HL-60 (cell line): Measurements from ENCODE around the gene CHSY1.

Experiments
- DNase-seq, 2 experiments: peaks; one replicate each; pipeline ENCODE4 v3.0.0-alpha.2; 2010 to 2020; ENCODE audit warnings: low read depth in 1 of 2, low spot score in 1 of 2
- H3K27ac ChIP-seq: fragments of 250-450 bp; sonication (Bioruptor Pico); replicated peaks from 2 replicates; pipeline ENCODE4 v1.5.1; 2020; ENCODE audit warnings: mild to moderate bottlenecking, moderate library complexity
- H3K27me3 ChIP-seq: fragments of 250-450 bp; sonication (Bioruptor Pico); 2 replicates; pipeline ENCODE4 v1.5.1; 2021; ENCODE audit warnings: mild to moderate bottlenecking, moderate library complexity; ENCODE audit not compliant: insufficient read depth, poor library complexity, severe bottlenecking
- H3K4me3 ChIP-seq: replicated peaks from 2 replicates; pipeline ENCODE4 v1.5.1; 2011; ENCODE audit warnings: mild to moderate bottlenecking, control low read depth, low read length; ENCODE audit not compliant: insufficient read depth
- GABPA ChIP-seq: IDR thresholded peaks from 2 replicates; pipeline ENCODE4 v1.6.1; 2012; ENCODE audit warnings: low read depth
- POLR2AphosphoS5 ChIP-seq: IDR thresholded peaks from 2 replicates; pipeline ENCODE4 v1.6.1; 2012; ENCODE audit warnings: low read depth
- SPI1 ChIP-seq: IDR thresholded peaks from 2 replicates; pipeline ENCODE4 v1.6.1; 2012; ENCODE audit warnings: low read depth, mild to moderate bottlenecking, borderline replicate concordance
- TF ChIP-seq, protein P1 (sequence below): IDR thresholded peaks from one replicate; pipeline ENCODE4 v1.5.1; 2011; ENCODE audit warnings: low read length, control low read depth, inconsistent platforms; ENCODE audit not compliant: insufficient read depth
- TF ChIP-seq, protein P2 (sequence below): IDR thresholded peaks from 2 replicates; pipeline ENCODE4 v1.6.1; 2012; ENCODE audit warnings: low read depth; ENCODE audit not compliant: insufficient replicate concordance

CHSY1 gene

DNA sequence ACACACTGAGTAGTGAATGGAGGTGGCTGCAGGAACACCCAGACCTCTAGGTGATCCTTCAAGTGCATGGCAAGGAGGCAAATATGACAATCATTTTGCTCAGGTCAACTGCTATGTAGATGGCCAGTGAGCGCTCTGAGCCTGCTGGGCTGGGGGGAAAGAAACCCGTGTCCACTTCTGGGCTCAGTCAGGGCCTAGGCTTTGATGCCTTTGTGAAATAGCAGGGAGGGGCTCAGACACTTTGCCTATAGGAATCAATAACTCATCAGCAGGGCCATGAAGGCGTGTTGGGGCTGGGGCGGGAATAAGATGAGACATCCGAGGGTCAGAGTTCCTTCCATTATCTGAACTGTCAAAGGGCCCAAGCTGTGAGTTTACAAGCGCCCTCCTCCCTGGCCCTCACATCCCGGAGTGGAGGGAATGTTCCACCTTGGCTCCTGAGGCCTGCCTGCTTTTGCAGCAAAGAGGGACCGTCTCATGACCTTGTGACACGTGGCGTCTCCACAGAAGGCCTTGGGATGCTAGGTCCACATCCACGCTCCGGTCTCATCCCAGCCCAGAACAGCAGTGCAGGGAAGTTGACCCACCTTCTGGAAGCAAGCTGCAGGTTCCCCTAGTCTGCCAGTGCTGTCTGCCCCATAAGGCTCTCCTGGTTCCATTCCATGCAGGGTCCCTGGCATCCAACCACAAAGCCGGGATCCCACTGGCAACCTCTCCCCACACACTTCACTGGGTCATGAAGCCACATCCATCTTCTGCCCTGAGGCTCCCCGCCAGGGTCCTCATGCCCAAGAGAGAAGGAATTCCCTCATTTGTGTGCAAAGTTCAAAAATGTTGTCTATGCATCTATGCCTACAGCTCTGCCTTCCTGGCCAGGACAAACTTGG, 78.4 kb downstream of the CHSY1 start:
- H3K27ac ChIP-seq = peak overlapping the region; percentile 54
- DNase-seq = no peak
- no peaks in the 10 kb centered on the region for H3K27me3 ChIP-seq
- no peak for TF ChIP-seq SPI1
- TF ChIP-seq POLR2AphosphoS5 = peak; percentile 23; the same call in 1 of the 2 replicates
- TF ChIP-seq, protein P1, sequence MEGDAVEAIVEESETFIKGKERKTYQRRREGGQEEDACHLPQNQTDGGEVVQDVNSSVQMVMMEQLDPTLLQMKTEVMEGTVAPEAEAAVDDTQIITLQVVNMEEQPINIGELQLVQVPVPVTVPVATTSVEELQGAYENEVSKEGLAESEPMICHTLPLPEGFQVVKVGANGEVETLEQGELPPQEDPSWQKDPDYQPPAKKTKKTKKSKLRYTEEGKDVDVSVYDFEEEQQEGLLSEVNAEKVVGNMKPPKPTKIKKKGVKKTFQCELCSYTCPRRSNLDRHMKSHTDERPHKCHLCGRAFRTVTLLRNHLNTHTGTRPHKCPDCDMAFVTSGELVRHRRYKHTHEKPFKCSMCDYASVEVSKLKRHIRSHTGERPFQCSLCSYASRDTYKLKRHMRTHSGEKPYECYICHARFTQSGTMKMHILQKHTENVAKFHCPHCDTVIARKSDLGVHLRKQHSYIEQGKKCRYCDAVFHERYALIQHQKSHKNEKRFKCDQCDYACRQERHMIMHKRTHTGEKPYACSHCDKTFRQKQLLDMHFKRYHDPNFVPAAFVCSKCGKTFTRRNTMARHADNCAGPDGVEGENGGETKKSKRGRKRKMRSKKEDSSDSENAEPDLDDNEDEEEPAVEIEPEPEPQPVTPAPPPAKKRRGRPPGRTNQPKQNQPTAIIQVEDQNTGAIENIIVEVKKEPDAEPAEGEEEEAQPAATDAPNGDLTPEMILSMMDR = no peak
- TF ChIP-seq GABPA = no peak
- TF ChIP-seq, protein P2, sequence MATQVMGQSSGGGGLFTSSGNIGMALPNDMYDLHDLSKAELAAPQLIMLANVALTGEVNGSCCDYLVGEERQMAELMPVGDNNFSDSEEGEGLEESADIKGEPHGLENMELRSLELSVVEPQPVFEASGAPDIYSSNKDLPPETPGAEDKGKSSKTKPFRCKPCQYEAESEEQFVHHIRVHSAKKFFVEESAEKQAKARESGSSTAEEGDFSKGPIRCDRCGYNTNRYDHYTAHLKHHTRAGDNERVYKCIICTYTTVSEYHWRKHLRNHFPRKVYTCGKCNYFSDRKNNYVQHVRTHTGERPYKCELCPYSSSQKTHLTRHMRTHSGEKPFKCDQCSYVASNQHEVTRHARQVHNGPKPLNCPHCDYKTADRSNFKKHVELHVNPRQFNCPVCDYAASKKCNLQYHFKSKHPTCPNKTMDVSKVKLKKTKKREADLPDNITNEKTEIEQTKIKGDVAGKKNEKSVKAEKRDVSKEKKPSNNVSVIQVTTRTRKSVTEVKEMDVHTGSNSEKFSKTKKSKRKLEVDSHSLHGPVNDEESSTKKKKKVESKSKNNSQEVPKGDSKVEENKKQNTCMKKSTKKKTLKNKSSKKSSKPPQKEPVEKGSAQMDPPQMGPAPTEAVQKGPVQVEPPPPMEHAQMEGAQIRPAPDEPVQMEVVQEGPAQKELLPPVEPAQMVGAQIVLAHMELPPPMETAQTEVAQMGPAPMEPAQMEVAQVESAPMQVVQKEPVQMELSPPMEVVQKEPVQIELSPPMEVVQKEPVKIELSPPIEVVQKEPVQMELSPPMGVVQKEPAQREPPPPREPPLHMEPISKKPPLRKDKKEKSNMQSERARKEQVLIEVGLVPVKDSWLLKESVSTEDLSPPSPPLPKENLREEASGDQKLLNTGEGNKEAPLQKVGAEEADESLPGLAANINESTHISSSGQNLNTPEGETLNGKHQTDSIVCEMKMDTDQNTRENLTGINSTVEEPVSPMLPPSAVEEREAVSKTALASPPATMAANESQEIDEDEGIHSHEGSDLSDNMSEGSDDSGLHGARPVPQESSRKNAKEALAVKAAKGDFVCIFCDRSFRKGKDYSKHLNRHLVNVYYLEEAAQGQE = no peak
- H3K4me3 ChIP-seq = no peak overlapping the region

DNA sequence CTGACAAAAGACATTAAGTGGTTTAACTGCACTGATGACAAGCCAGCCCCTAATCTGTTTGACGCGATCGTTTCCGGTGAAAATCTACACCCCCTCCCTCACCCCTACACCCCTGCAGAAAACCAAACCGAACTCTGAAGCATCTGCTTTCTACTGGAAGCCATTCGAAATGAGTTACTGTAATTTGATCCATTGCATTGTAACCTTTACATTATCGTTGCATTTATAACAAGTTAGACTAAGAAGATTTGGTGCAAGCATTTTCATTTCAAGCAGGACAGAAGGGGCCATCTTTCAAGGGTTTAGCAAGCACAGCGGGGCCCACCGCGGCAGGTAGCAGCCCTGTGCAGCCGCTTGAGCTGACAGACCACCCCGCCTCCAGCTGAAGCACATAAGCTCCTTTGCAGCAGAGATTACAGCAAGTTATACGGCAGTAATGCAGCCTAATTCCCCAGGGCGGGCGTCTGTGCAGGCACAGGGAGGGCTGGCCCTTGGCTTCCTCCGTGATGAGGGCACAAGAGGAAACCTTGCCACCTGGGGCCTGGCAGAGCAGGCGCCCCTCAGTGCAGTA, 79.3 kb downstream of the CHSY1 start:
- no peak for DNase-seq
- Histone ChIP-seq H3K27ac (no peak overlapping the region), H3K27me3 (no peaks in the 10 kb centered on the region), H3K4me3 (no peak overlapping the region)
- TF ChIP-seq GABPA = no peak

DNA sequence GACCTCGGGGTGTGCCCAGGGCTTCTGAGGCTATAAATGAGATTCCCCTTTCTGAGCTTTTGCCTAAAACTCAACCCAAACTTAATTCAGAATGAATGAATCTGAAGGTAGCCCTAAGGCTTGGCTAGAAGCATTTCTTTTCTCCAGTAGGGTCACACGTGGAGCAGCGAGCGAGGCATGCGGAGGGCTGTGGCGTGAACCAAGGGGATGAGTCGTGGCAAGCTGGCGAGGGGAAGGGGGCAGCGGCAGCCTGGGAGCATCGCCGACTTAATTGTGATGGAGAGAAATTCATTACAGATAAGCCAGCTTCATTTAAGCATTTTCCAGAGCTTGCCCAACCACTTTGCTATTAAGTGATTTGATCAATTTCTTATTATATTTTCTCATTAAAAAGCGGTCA, 79.9 kb downstream of the CHSY1 start:
- Histone ChIP-seq H3K27me3 (no peaks in the 10 kb centered on the region), H3K4me3 (no peak overlapping the region), H3K27ac (no peak overlapping the region)
- TF ChIP-seq POLR2AphosphoS5 = no peak
- no peak for TF ChIP-seq SPI1
- TF ChIP-seq GABPA = no peak
- TF ChIP-seq, protein P1 = no peak
- TF ChIP-seq, protein P2 = no peak
- DNase-seq = no peak

DNA sequence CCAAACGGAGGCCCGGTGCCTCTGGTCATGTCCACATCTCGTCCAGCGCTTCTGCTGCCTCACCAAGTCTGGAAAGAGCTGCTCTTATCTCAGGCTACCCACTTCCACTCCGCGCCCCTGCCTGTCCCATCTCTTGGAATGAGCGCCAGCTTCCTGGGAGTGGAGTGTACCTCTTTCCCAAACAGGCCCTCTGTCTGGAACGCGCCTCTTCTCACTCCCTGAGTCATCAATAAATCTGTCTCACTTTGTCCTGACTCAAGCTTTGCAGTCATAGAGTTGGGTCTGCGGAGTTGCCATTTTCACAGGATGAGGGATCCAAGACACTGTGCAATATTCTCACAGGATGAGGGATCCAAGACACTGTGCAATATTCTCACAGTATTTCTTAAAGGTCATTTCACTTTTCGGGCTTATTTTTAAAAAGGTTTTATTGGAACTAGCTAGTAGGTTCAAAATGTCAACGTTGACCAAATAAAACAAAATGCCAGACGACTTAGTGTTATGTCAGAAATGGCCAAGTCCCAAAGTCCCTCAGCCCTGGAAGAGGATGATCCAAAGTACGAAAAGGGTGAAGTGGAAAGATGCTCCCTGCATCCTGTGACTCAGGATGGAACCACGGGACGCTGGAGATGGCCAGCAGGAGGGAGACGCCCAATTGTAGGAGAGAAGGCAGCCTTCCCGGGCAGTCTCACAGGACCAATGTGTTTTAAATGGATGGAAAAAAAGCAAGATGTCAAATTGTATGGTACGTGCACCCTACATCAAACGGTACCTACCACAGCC, 81.1 kb downstream of the CHSY1 start:
- Histone ChIP-seq H3K27me3 (no peaks in the 10 kb centered on the region), H3K4me3 (no peak overlapping the region), H3K27ac (no peak overlapping the region)
- TF ChIP-seq, protein P2 = no peak
- TF ChIP-seq, protein P1 = no peak
- no peak for TF ChIP-seq SPI1
- TF ChIP-seq GABPA = no peak
- no peak for TF ChIP-seq POLR2AphosphoS5
- DNase-seq = no peak
